GDM1 (cell line): Measurements from ENCODE around the gene FAM78A.

ENCODE experiments used
- DNase-seq: peaks from one replicate; lab custom pipeline; 2025; lab: John Stamatoyannopoulos, UW

Gene FAM78A, protein sequence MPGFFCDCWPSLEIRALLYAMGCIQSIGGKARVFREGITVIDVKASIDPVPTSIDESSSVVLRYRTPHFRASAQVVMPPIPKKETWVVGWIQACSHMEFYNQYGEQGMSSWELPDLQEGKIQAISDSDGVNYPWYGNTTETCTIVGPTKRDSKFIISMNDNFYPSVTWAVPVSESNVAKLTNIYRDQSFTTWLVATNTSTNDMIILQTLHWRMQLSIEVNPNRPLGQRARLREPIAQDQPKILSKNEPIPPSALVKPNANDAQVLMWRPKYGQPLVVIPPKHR

GRCh38 chr9:131276094-131276888, at the start of gene FAM78A:
Gene FAM78A (minus strand): TSS chr9:131276510. CDS start chr9:131276179, 331 bp downstream.
- DNase-seq, result no peak

- DNase-seq, result no peak
Observed at GRCh38 chr9:131324736-131325679, 48.7 kb upstream of the FAM78A start.

- no peak for DNase-seq
Observed at GRCh38 chr9:131323629-131324028, 47.3 kb upstream of the FAM78A start.

GRCh38 chr9:131320031-131320685, 43.8 kb upstream of the FAM78A start:
- DNase-seq, result no peak

- no peak for DNase-seq
Observed at GRCh38 chr9:131319486-131319885, 43.2 kb upstream of the FAM78A start.

DNA sequence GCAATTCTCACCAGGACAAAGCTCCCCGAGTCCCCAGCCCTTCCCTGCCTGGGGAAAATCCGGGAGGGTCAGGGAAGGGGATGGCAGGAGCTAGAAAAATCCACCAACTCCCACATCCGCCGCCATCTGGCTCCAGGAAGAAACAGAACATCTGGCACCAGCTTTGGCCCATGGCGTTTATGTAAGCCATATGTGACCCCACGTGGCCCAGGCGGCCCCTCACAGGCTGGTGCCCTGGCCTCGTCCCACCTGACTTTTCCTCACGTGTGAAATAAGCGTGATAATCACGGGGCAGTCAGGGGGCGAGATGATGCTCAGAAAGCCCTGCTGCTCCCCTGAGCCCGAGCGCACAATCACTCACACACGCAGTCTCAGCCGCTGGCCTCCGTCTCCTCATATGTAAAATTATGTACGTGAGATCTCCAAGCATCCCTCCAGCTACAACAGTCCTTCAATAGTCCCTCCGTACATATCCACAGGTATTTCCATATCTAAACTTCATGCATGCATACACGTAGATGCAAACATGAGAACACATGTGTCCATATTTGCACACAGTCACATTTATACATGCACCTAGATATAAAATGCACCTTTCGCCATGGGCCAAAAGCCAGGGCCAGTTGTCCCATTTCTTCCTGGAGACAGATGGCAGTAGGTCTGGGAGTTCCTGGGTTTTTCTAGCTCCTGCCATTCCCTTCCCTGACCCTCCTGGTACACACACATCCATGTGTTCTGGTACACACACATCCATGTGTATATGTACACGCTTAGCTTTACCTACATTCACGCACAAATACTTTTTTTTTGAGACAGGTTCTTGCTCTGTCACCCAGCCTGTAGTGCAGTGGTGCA, 42.1 kb upstream of the FAM78A start:
- no peak for DNase-seq

- no peak for DNase-seq
Observed at GRCh38 chr9:131312822-131313770, 36.8 kb upstream of the FAM78A start.

- no peak for DNase-seq
Observed at GRCh38 chr9:131312246-131312645, 35.9 kb upstream of the FAM78A start.

DNA sequence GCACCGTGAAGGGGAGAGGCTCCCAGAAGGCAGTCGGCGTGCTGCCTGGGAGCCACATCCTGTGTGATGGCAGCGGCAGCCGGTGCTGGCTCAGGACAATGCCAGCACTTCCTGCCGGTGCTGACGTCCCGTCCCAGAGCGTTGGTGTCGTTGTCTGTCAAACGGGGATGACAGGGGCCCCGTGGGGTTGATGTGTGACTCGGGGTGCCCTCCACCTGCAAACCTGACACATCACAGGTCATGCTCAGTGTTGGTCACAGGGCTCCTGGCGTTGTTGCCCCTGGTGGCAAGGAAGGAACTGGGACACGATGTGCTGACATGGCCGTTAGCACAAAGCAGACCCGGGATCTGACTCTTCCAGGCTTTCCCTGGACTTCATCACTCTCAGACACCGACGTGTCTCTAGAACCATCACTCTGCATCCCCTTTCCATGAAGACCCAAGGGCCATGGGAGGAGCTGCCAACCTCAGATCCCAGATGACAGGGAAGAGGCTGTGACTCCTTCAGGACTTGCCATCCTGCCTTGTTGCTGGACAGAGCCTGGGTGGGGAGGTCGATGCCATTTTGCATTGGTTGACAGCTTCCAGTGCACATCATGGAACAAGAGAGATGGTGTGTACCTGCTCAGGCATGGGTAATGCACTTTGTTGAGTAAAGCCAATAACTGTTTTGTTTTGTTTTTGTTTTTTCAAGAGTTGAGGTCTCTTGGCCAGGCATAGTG, 34.7 kb upstream of the FAM78A start:
- no peak for DNase-seq

DNA sequence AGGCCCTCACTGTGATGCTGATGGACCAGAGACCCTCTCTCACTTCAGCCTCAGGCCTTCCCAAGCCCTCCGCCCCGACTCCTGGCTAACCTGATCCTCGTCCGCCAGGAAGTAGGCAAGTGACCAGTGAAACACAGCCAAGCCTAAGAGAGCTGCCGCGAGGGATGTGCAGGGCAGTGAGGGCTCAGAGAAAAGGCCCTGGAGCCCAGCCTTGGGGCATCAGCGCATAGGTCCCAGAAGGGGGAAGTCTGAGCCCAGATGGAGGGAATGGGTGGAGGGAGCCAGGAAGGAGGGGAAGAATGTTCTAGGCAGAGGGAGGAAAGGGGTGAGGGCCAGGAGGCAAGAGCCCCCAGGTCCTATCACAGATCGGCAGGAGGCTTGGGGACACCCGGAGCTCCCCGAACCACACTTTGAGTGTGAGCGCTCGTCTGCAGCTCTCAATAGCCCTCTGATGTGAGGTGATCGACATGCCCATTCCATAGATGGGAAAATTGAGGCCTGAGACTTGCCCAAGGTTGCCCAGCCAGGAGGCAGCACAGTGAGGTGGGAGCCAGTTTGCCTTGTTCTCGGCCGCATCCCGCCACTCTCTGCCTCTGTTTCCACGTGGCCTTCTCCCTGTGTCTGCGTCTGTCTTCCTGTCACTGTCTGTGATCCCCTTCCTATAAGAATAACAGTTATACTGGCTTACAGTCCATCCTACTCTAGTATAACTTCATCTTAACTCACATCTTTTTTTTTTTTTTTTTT, 33.4 kb upstream of the FAM78A start:
- no peak for DNase-seq

DNA sequence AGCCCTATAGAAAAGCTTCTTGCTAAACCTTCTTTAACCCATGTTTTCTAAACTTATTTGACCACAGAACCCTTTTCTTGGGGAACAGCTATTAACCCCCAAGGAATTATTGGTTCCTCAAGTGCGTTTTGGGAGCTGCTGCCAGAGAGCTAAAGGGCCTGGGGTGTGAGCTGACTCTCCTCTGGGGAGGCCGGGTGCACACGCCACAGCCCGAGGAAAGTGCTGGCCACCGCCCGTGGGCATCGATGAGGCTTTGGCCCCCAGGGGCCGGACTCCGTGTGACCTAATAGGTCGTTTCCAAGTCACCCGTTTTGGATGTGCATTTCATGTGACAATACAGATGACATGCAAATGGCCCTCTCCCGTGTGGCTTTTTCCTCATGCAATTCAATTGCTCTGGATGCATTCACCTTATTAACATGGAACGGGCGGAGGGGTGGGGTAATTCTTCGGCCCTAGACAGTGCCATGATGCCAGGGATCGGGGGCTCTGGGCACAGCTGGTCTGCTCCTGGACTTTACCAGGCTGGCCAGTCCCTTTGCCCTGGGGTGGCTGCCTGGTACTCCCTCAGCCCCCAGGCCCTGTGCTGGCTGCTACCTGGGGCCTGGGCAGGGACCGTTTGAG, 32.7 kb upstream of the FAM78A start:
- DNase-seq, result no peak

GRCh38 chr9:131308452-131308851, 32.1 kb upstream of the FAM78A start:
- no peak for DNase-seq

DNA sequence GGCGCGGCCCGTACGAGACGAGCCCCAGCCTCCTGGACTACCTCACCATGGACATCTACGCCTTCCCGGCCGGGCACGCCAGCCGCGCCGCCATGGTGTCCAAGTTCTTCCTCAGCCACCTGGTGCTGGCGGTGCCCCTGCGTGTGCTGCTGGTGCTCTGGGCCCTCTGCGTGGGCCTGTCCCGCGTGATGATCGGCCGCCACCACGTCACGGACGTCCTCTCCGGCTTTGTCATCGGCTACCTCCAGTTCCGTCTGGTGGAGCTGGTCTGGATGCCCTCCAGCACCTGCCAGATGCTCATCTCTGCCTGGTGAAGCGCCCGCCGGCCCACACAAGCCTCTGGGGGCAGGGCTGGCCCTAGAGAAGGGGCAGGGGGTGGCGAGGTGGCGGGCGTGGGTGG, 31.7 kb upstream of the FAM78A start:
- no peak for DNase-seq

GRCh38 chr9:131306397-131307004, 30.2 kb upstream of the FAM78A start:
- no peak for DNase-seq

- DNase-seq, result no peak
Observed at GRCh38 chr9:131304676-131305355, 28.5 kb upstream of the FAM78A start.

- DNase-seq, result no peak
Observed at GRCh38 chr9:131303381-131304321, 27.3 kb upstream of the FAM78A start.
